H1 (cell line): ENCODE data around the gene ABL1. TPM values are rescaled to one million over a fixed set of nuclear protein-coding genes. Genes with fewer than 3 reads are reported as not detected.

Source experiments
- polyA plus RNA-seq, 7 experiments: library from polyadenylated mRNA; depleted of rRNA in 3 of 7; stranded (reverse) in 5 of 7; unstranded in 2 of 7; fragments of >200 nt in 5 of 7; fragments of 200-250 nt in 2 of 7; gene quantifications; 1 replicate in 5 of 7; 2 replicates in 1 of 7; 4 replicates in 1 of 7; pipeline versions ENCODE4 v1.2.1 to v1.2.3, GENCODE V29; 2011 to 2013; ENCODE audit warnings: missing spikeins in 2 of 7, mixed read lengths in 2 of 7
- total RNA-seq: library from RNA; stranded (reverse); fragmentation: NEBNext Ultra II Directional; extraction: Animal tissue kit (Norgen Biotek cat#: 25700); gene quantifications from 2 replicates; pipeline ENCODE4 v1.2.1, GENCODE V29; 2021
- TF ChIP-seq, protein P1 (sequence below): IDR thresholded peaks from 2 replicates; pipeline ENCODE4 v1.6.1; 2011; ENCODE audit warnings: low read length, improper control_type of control experiment

ABL1 gene
- total and polyA plus RNA-seq, 2 of the 8 experiments (the other 6 are each of a cell fraction or from before 2014, with no cell fraction given), result 35.3 to 104 TPM

- TF ChIP-seq, protein P1, sequence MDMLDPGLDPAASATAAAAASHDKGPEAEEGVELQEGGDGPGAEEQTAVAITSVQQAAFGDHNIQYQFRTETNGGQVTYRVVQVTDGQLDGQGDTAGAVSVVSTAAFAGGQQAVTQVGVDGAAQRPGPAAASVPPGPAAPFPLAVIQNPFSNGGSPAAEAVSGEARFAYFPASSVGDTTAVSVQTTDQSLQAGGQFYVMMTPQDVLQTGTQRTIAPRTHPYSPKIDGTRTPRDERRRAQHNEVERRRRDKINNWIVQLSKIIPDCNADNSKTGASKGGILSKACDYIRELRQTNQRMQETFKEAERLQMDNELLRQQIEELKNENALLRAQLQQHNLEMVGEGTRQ, result no peak
These were observed 51.9 kb downstream of the ABL1 start (continued) for GRCh38 chr9:130886981-130887380.
